AG09309 (cell line): ENCODE measurements around the gene RC3H2.

ENCODE experiments used
- DNase-seq: peaks from one replicate; pipeline ENCODE4 v3.0.0-alpha.2; 2010; ENCODE audit warnings: low read depth
- H3K4me3 ChIP-seq: 2 replicates; pipeline ENCODE4 v1.5.1; 2011; ENCODE audit warnings: mild to moderate bottlenecking, low read depth, low read length, moderate library complexity; ENCODE audit not compliant: control insufficient read depth
- CTCF ChIP-seq: IDR thresholded peaks from 2 replicates; pipeline ENCODE4 v1.5.1; 2011; ENCODE audit warnings: mild to moderate bottlenecking, low read depth, low read length, inconsistent platforms; ENCODE audit not compliant: insufficient read depth, control insufficient read depth; ENCODE audit errors: missing control alignments

RC3H2 gene

GRCh38 chr9:122904823-122905710 lies at the start of gene RC3H2:
Gene RC3H2, minus strand, starts transcription at chr9:122905359. Its CDS starts 7,850 bp downstream, at chr9:122897509.
- peak within 1 kb of the TSS; percentile 89 for H3K4me3 ChIP-seq
- TF ChIP-seq CTCF, result no peak
- DNase-seq, result peak; percentile 99

GRCh38 chr9:122954253-122954691 lies 49.1 kb upstream of the RC3H2 start:
- no peak for DNase-seq

GRCh38 chr9:122951056-122951455 lies 45.9 kb upstream of the RC3H2 start:
- no peak for TF ChIP-seq CTCF
- no peak for DNase-seq
- H3K4me3 ChIP-seq, result no peak overlapping the region

More at GRCh38 chr9:122954253-122954691, 49.1 kb upstream of the RC3H2 start:
- no peak overlapping the region for H3K4me3 ChIP-seq
- TF ChIP-seq CTCF, result no peak

- TF ChIP-seq CTCF, result no peak
- DNase-seq, result no peak
- H3K4me3 ChIP-seq, result no peak overlapping the region
These were observed 45.1 kb upstream of the RC3H2 start for GRCh38 chr9:122950263-122950662.

GRCh38 chr9:122949696-122950095 lies 44.5 kb upstream of the RC3H2 start:
- no peak overlapping the region for H3K4me3 ChIP-seq
- DNase-seq, result no peak
- TF ChIP-seq CTCF, result no peak

GRCh38 chr9:122948313-122948712 lies 43.2 kb upstream of the RC3H2 start:
- no peak overlapping the region for H3K4me3 ChIP-seq
- no peak for TF ChIP-seq CTCF
- no peak for DNase-seq
